ENCODE results near the gene CTTN.

- TF ChIP-seq POLR2A (IDR thresholded peaks at IDR 0.05) = no peak
- TF ChIP-seq EP300 (IDR thresholded peaks at IDR 0.05) = no peak
Observed at GRCh38 chr11:70354629-70355028, 43.7 kb upstream of the CTTN start.

Measured in tibial nerve (tissue), 3 donors.